K562 (cell line): Measurements from ENCODE around the gene ACAD8. TPM values are rescaled to one million over a fixed set of nuclear protein-coding genes. Genes with fewer than 3 reads are reported as not detected.
A peak's percentile ranks its signal among the peaks of the same experiment; 100 is the strongest.

Experiments used
- ARNT ChIP-seq, 2 experiments: fragments of 450-650 bp; IDR thresholded peaks; 2 replicates each; pipeline ENCODE4 v1.6.1; 2016; ENCODE audit warnings: mild to moderate bottlenecking in 1 of 2
- CHD1 ChIP-seq: fragments of 200-600 bp; sonication (generic); IDR thresholded peaks from one replicate; pipeline ENCODE4 v1.6.1; 2012; ENCODE audit warnings: mild to moderate bottlenecking, moderate library complexity, low read length, inconsistent platforms
- DNMT1 ChIP-seq: fragments of 450-650 bp; IDR thresholded peaks from 2 replicates; pipeline ENCODE4 v1.6.1; 2016; ENCODE audit warnings: antibody characterized with exemption, mild to moderate bottlenecking
- GABPB1 ChIP-seq: sonication (generic); formaldehyde crosslinking; IDR thresholded peaks from 2 replicates; pipeline ENCODE4 v1.8.0; 2022; ENCODE audit warnings: mild to moderate bottlenecking, missing genetic modification reagents
- GATA2 ChIP-seq: sonication (generic); formaldehyde crosslinking; IDR thresholded peaks from 2 replicates; pipeline ENCODE4 v1.4.0; 2020; ENCODE audit warnings: mild to moderate bottlenecking, missing genetic modification reagents
- HSF4 ChIP-seq: fragments of 250-450 bp; sonication (Bioruptor Pico); IDR thresholded peaks from 2 replicates; pipeline ENCODE4 v2.1.2; 2022; ENCODE audit warnings: mild to moderate bottlenecking, moderate library complexity, borderline replicate concordance
- MAFG ChIP-seq: fragments of 450-650 bp; conservative IDR thresholded peaks from 2 replicates; pipeline ENCODE4 v1.6.1; 2016; ENCODE audit warnings: missing genetic modification characterization, missing compliant biosample characterization
- MGA ChIP-seq: fragments of 450-650 bp; IDR thresholded peaks from 2 replicates; pipeline ENCODE4 v1.6.1; 2016; ENCODE audit warnings: mild to moderate bottlenecking, moderate library complexity
- RAD21 ChIP-seq, 2 experiments: fragments of 250-450 bp in 1 of 2; fragments of 450-650 bp in 1 of 2; sonication (Bioruptor Pico) in 1 of 2; formaldehyde crosslinking in 1 of 2; IDR thresholded peaks in 1 of 2; conservative IDR thresholded peaks in 1 of 2; 2 replicates each; pipeline versions ENCODE4 v1.4.0 to v1.8.0; 2020 to 2022; ENCODE audit warnings: mild to moderate bottlenecking in 2 of 2, moderate library complexity in 1 of 2
- RBM14 ChIP-seq: fragments of 200-400 bp; formaldehyde crosslinking; IDR thresholded peaks from 2 replicates; pipeline ENCODE4 v1.6.1; 2018; ENCODE audit warnings: low read depth, mild to moderate bottlenecking, low read length, moderate library complexity, borderline replicate concordance; ENCODE audit not compliant: insufficient read depth
- SNAPC5 ChIP-seq: fragments of 250-450 bp; sonication (Bioruptor Pico); IDR thresholded peaks from 2 replicates; pipeline ENCODE4 v1.8.0; 2021; ENCODE audit warnings: moderate library complexity, mild to moderate bottlenecking, inconsistent platforms
- SOX6 ChIP-seq: fragments of 450-650 bp; IDR thresholded peaks from 2 replicates; pipeline ENCODE4 v1.6.1; 2014; ENCODE audit warnings: mild to moderate bottlenecking
- ZNF3 ChIP-seq: fragments of 250-450 bp; sonication (Bioruptor Pico); IDR thresholded peaks from 2 replicates; pipeline ENCODE4 v1.5.0; 2021; ENCODE audit warnings: mild to moderate bottlenecking, moderate library complexity
- ZNF311 ChIP-seq: fragments of 250-450 bp; sonication (Bioruptor Pico); IDR thresholded peaks from 2 replicates; pipeline ENCODE4 v1.4.0; 2020; ENCODE audit warnings: mild to moderate bottlenecking, moderate library complexity
- ZNF639 ChIP-seq, 2 experiments: fragments of 200-800 bp in 1 of 2; sonication (Bioruptor generic) in 1 of 2; sonication (generic) in 1 of 2; formaldehyde crosslinking in 1 of 2; IDR thresholded peaks in 1 of 2; conservative IDR thresholded peaks in 1 of 2; 2 replicates each; pipeline versions ENCODE4 v1.5.0 to v1.6.1; 2016 to 2020; ENCODE audit warnings: missing compliant biosample characterization in 1 of 2, missing genetic modification characterization in 1 of 2, missing genetic modification reagents in 1 of 2
- polyA plus RNA-seq, 8 experiments: library from polyadenylated mRNA; depleted of rRNA in 4 of 8; stranded (reverse) in 5 of 8; unstranded in 3 of 8; fragments of >200 nt; fragmentation: Nextera tagmentation in 2 of 8; fragmentation: Illumina TruSeq in 1 of 8; extraction: Ambion mirVana in 2 of 8; extraction: Trizol in 1 of 8; gene quantifications; 2 replicates each; pipeline versions ENCODE4 v1.2.1 to v1.2.3, GENCODE V29; 2011 to 2014; ENCODE audit warnings: inconsistent platforms in 1 of 8, missing spikeins in 1 of 8
- total RNA-seq, 7 experiments: library from RNA; depleted of rRNA in 6 of 7; stranded (reverse); fragments of >200 nt in 6 of 7; fragmentation: Illumina TruSeq in 2 of 7; extraction: Trizol in 2 of 7; gene quantifications; 2 replicates each; pipeline versions ENCODE4 v1.2.1 to v1.2.3, GENCODE V29; 2011 to 2021; ENCODE audit warnings: low replicate concordance in 1 of 7

The ACAD8 gene
- total and polyA plus RNA-seq, 9 of the 15 experiments (the other 6 are each of a cell fraction or from before 2014, with no cell fraction given) = 6.5 to 34.1 (median 20.1) TPM

- TF ChIP-seq ZNF639 (CRISPR knock-in tag; conservative IDR thresholded peaks at IDR 0.05 in 1 of 2, IDR thresholded peaks at IDR 0.05 in 1 of 2) = no peak
- peak; percentile 72 for TF ChIP-seq MAFG
- TF ChIP-seq ARNT (IDR thresholded peaks at IDR 0.05) = no peak
- TF ChIP-seq DNMT1 = no peak
- no peak for TF ChIP-seq RAD21 (CRISPR knock-in tag; conservative IDR thresholded peaks at IDR 0.05 in 1 of 2, IDR thresholded peaks at IDR 0.05 in 1 of 2)
- no peak for TF ChIP-seq GABPB1 (CRISPR knock-in tag)
- no peak for TF ChIP-seq CHD1
- no peak for TF ChIP-seq MGA
- TF ChIP-seq SOX6 = no peak
- no peak for TF ChIP-seq ZNF311 (CRISPR knock-in tag)
- no peak for TF ChIP-seq RBM14
- no peak for TF ChIP-seq GATA2 (CRISPR knock-in tag)
- no peak for TF ChIP-seq HSF4 (CRISPR knock-in tag)
- TF ChIP-seq ZNF3 = no peak
- TF ChIP-seq SNAPC5 = no peak
These were observed 35.8 kb downstream of the ACAD8 start (continued) for GRCh38 chr11:134289167-134289566.
